H1 (cell line): ENCODE measurements around the gene BSN. TPM values are rescaled to one million over a fixed set of nuclear protein-coding genes. Genes with fewer than 3 reads are reported as not detected.

ENCODE experiments used
- CTCF ChIA-PET: fragments of 300-600 bp; sonication (Branson Sonifier 250); formaldehyde crosslinking; loops from one replicate; lab custom pipeline; 2021; ENCODE audit not compliant: partially characterized antibody; lab: Charles Lee
- POLR2A ChIA-PET: fragments of 300-600 bp; sonication (Branson Sonifier 250); formaldehyde crosslinking; loops from one replicate; lab custom pipeline; 2021; ENCODE audit warnings: inconsistent platforms; ENCODE audit not compliant: partially characterized antibody; lab: Charles Lee
- DNase-seq, 2 experiments: peaks; one replicate each; pipeline versions ENCODE4 v3.0.0 to v3.0.0-alpha.2; 2010 to 2022; ENCODE audit warnings: low spot score in 2 of 2, low read depth in 1 of 2, mixed read lengths in 1 of 2
- FAIRE-seq: peaks from 2 replicates; lab custom pipeline; 2011; peaks lifted over from hg19 to GRCh38; lab: Jason Lieb, UNC
- H2AFZ ChIP-seq: 2 replicates; pipeline ENCODE4 v1.8.1; 2012; ENCODE audit warnings: low read length, inconsistent platforms
- H2AK5ac ChIP-seq: 2 replicates; pipeline ENCODE4 v1.6.1; 2013; ENCODE audit warnings: low read depth, low read length
- H2BK120ac ChIP-seq: replicated peaks from 2 replicates; pipeline ENCODE3; 2013; ENCODE audit warnings: low read depth, low read length, inconsistent platforms
- H2BK12ac ChIP-seq: 2 replicates; pipeline ENCODE4 v1.6.1; 2013; ENCODE audit warnings: low read depth, low read length
- H2BK15ac ChIP-seq: 2 replicates; pipeline ENCODE4 v1.6.1; 2013; ENCODE audit warnings: low read length
- H2BK20ac ChIP-seq: 2 replicates; pipeline ENCODE4 v1.6.1; 2013; ENCODE audit warnings: low read length
- H2BK5ac ChIP-seq: 2 replicates; pipeline ENCODE4 v1.6.1; 2013; ENCODE audit warnings: low read depth, low read length
- H3K14ac ChIP-seq: 2 replicates; pipeline ENCODE4 v1.6.1; 2013; ENCODE audit warnings: inconsistent platforms; ENCODE audit not compliant: insufficient read length
- H3K18ac ChIP-seq: 2 replicates; pipeline ENCODE4 v1.6.1; 2013; ENCODE audit warnings: low read length; ENCODE audit errors: extremely low read depth
- H3K23ac ChIP-seq: 2 replicates; pipeline ENCODE4 v1.6.1; 2013; ENCODE audit warnings: inconsistent platforms; ENCODE audit not compliant: insufficient read length
- H3K23me2 ChIP-seq: 2 replicates; pipeline ENCODE4 v1.6.1; 2013; ENCODE audit warnings: low read depth, low read length
- H3K27ac ChIP-seq: 2 replicates; pipeline ENCODE4 v1.6.1; 2011; ENCODE audit warnings: low read depth, low read length, inconsistent platforms
- H3K27me3 ChIP-seq, 4 experiments: replicated peaks in 1 of 4; 1 replicate in 1 of 4; 2 replicates in 3 of 4; pipeline versions ENCODE4 v1.6.1 to v1.8.1; 2011 to 2013; ENCODE audit warnings: low read length in 3 of 4, mild to moderate bottlenecking in 3 of 4, inconsistent platforms in 2 of 4, mixed read lengths in 2 of 4, moderate library complexity in 1 of 4; ENCODE audit not compliant: control insufficient read depth in 3 of 4, insufficient read depth in 3 of 4; ENCODE audit errors: extremely low read depth in 1 of 4
- H3K36me3 ChIP-seq, 4 experiments: 2 replicates each; pipeline versions ENCODE4 v1.6.1 to v1.8.1; 2011 to 2013; ENCODE audit warnings: mild to moderate bottlenecking in 4 of 4, low read length in 3 of 4, moderate library complexity in 2 of 4, control low read depth in 1 of 4, inconsistent platforms in 1 of 4; ENCODE audit not compliant: insufficient read depth in 4 of 4, control insufficient read depth in 2 of 4
- H3K4ac ChIP-seq: replicated peaks from 2 replicates; pipeline ENCODE3; 2013; ENCODE audit warnings: low read length, low read depth, mixed read lengths, inconsistent platforms; ENCODE audit not compliant: insufficient read length
- H3K4me1 ChIP-seq, 4 experiments: replicated peaks in 1 of 4; 1 replicate in 1 of 4; 2 replicates in 3 of 4; pipeline versions ENCODE4 v1.6.1 to v1.8.1; 2011 to 2013; ENCODE audit warnings: low read length in 3 of 4, inconsistent platforms in 2 of 4, mixed read lengths in 1 of 4; ENCODE audit not compliant: insufficient read depth in 4 of 4, control insufficient read depth in 3 of 4
- H3K4me2 ChIP-seq, 2 experiments: 2 replicates each; pipeline versions ENCODE4 v1.6.1 to v1.8.1; 2011 to 2013; ENCODE audit warnings: low read depth in 2 of 2, low read length in 2 of 2, control low read depth in 1 of 2, inconsistent platforms in 1 of 2, mild to moderate bottlenecking in 1 of 2; ENCODE audit not compliant: insufficient read depth in 1 of 2
- H3K4me3 ChIP-seq, 4 experiments: fragments of 200-600, 300-600 bp in 1 of 4; sonication (generic), shearing (Covaris generic), sonication (Bioruptor Twin) in 1 of 4; 2 replicates each; pipeline versions ENCODE4 v1.5.1 to v1.8.1; 2011 to 2016; ENCODE audit warnings: low read length in 4 of 4, low read depth in 3 of 4, control low read depth in 2 of 4, inconsistent platforms in 2 of 4, mild to moderate bottlenecking in 2 of 4, mixed read lengths in 1 of 4, moderate library complexity in 1 of 4; ENCODE audit not compliant: insufficient read depth in 2 of 4; ENCODE audit errors: extremely low read depth in 1 of 4
- H3K56ac ChIP-seq: replicated peaks from 2 replicates; pipeline ENCODE3; 2013; ENCODE audit warnings: low read depth, mild to moderate bottlenecking, mixed read lengths, low read length, inconsistent platforms; ENCODE audit not compliant: insufficient read length
- H3K79me1 ChIP-seq: 2 replicates; pipeline ENCODE4 v1.6.1; 2013; ENCODE audit warnings: low read depth, low read length, control low read depth
- H3K79me2 ChIP-seq, 2 experiments: 2 replicates each; pipeline versions ENCODE4 v1.6.1 to v1.8.1; 2012 to 2013; ENCODE audit warnings: low read length in 2 of 2, mild to moderate bottlenecking in 2 of 2, inconsistent platforms in 1 of 2; ENCODE audit not compliant: insufficient read depth in 2 of 2, control insufficient read depth in 1 of 2
- H3K9ac ChIP-seq, 4 experiments: replicated peaks in 1 of 4; 1 replicate in 1 of 4; 2 replicates in 3 of 4; pipeline versions ENCODE4 v1.6.1 to v1.8.1; 2011 to 2013; ENCODE audit warnings: low read depth in 3 of 4, low read length in 3 of 4, control low read depth in 2 of 4, mild to moderate bottlenecking in 2 of 4, moderate library complexity in 2 of 4, inconsistent platforms in 1 of 4; ENCODE audit errors: extremely low read depth in 1 of 4
- H3K9me3 ChIP-seq, 2 experiments: 2 replicates each; pipeline versions ENCODE4 v1.6.1 to v1.8.1; 2012 to 2013; ENCODE audit warnings: mild to moderate bottlenecking in 2 of 2, moderate library complexity in 2 of 2, control low read depth in 1 of 2, inconsistent platforms in 1 of 2, low read depth in 1 of 2, low read length in 1 of 2, mixed read lengths in 1 of 2; ENCODE audit not compliant: insufficient read depth in 2 of 2
- H4K20me1 ChIP-seq, 2 experiments: replicated peaks in 1 of 2; 2 replicates each; pipeline versions ENCODE3 to v1.8.1; 2011 to 2013; ENCODE audit warnings: inconsistent platforms in 2 of 2, low read length in 2 of 2, mild to moderate bottlenecking in 1 of 2; ENCODE audit not compliant: insufficient read depth in 2 of 2, control insufficient read depth in 1 of 2
- H4K5ac ChIP-seq: 2 replicates; pipeline ENCODE4 v1.6.1; 2013; ENCODE audit warnings: low read length, low read depth, mixed read lengths, inconsistent platforms; ENCODE audit not compliant: insufficient read length
- H4K8ac ChIP-seq: 2 replicates; pipeline ENCODE4 v1.8.0; 2013; ENCODE audit warnings: mild to moderate bottlenecking, moderate library complexity, low read length, inconsistent platforms; ENCODE audit not compliant: insufficient read depth; ENCODE audit errors: extremely low read depth
- H4K91ac ChIP-seq: replicated peaks from 2 replicates; pipeline ENCODE3; 2013; ENCODE audit warnings: low read length, mixed read lengths, inconsistent platforms; ENCODE audit not compliant: insufficient read length
- ATF3 ChIP-seq: IDR thresholded peaks from 2 replicates; pipeline ENCODE4 v1.6.1; 2011; ENCODE audit warnings: low read depth, mild to moderate bottlenecking, low read length; ENCODE audit not compliant: insufficient read depth
- POLR2AphosphoS5 ChIP-seq: IDR thresholded peaks from 2 replicates; pipeline ENCODE4 v1.6.1; 2011; ENCODE audit warnings: low read depth, low read length
- WGBS, 2 experiments: shearing (Covaris generic) in 1 of 2; methylation state at CpG; one replicate each; pipeline versions ENCODE4 v1.1.6 to v1.1.7; 2013 to 2015; ENCODE audit warnings: low lambda C conversion rate in 2 of 2, mixed read lengths in 2 of 2, inconsistent platforms in 1 of 2, low coverage in 1 of 2, missing lambda C conversion rate in 1 of 2; ENCODE audit not compliant: insufficient replicate concordance in 2 of 2, insufficient coverage in 1 of 2, insufficient read length in 1 of 2; ENCODE audit errors: extremely low coverage in 1 of 2, missing lambda C conversion rate in 1 of 2; 5-methylcytosine and 5-hydroxymethylcytosine counted together
- polyA plus RNA-seq, 7 experiments: library from polyadenylated mRNA; depleted of rRNA in 3 of 7; stranded (reverse) in 5 of 7; unstranded in 2 of 7; fragments of >200 nt in 5 of 7; fragments of 200-250 nt in 2 of 7; gene quantifications; 1 replicate in 5 of 7; 2 replicates in 1 of 7; 4 replicates in 1 of 7; pipeline versions ENCODE4 v1.2.1 to v1.2.3, GENCODE V29; 2011 to 2013; ENCODE audit warnings: missing spikeins in 2 of 7, mixed read lengths in 2 of 7
- total RNA-seq: library from RNA; stranded (reverse); fragmentation: NEBNext Ultra II Directional; extraction: Animal tissue kit (Norgen Biotek cat#: 25700); gene quantifications from 2 replicates; pipeline ENCODE4 v1.2.1, GENCODE V29; 2021

The BSN gene
- total and polyA plus RNA-seq, 2 of the 8 experiments (the other 6 are each of a cell fraction or from before 2014, with no cell fraction given): 0.60 to 3.0 TPM

GRCh38 chr3:49716691-49717210, 162.5 kb downstream of the BSN start:
- H3K56ac ChIP-seq: no peak overlapping the region
- 94% methylated on average over 12 of the region's 16 CpGs; no CpG with 5 or more reads in 1 of the 2 experiments for WGBS, 2 experiments
- H3K18ac ChIP-seq: no peak overlapping the region
- H2BK20ac ChIP-seq: no peak overlapping the region
- H3K4me3 ChIP-seq: no peak overlapping the region
- H3K23me2 ChIP-seq: peaks cover 9% of the 10 kb centered on the region; the same call in 1 of the 2 replicates
- no peaks in the 10 kb centered on the region for H3K27me3 ChIP-seq
- H4K20me1 ChIP-seq: peaks cover 5 to 20% of the 10 kb centered on the region in 2 experiments
- H3K27ac ChIP-seq: no peak overlapping the region
- CTCF ChIA-PET: interaction anchor here (1.1 to 7.8 kb wide), 3 partner anchors 9 to 82 kb away, joined by 3 to 127 read pairs (median 11); no protein-coding TSS in a partner anchor
- peaks cover 0 to 12% (median 9%) of the 10 kb centered on the region in 4 experiments; a peak in 5 of 7 replicates for H3K4me1 ChIP-seq
- H2AK5ac ChIP-seq: no peak overlapping the region
- no peak overlapping the region for H3K14ac ChIP-seq
- H3K9ac ChIP-seq: no peak overlapping the region
- H2BK120ac ChIP-seq: no peak overlapping the region
- H3K4me2 ChIP-seq: no peak overlapping the region
- DNase-seq: no peak
- no peak overlapping the region for H3K4ac ChIP-seq
- H2BK5ac ChIP-seq: no peak overlapping the region
- H2AFZ ChIP-seq: no peak overlapping the region
- H3K36me3 ChIP-seq: peaks cover 4 to 8% (median 7%) of the 10 kb centered on the region in 4 experiments; a peak in 4 of 8 replicates
- peak overlapping the region; percentile 15; the same call in 1 of the 2 replicates for H4K8ac ChIP-seq
- no peak overlapping the region for H3K23ac ChIP-seq
- H4K5ac ChIP-seq: no peak overlapping the region
- no peak overlapping the region for H2BK12ac ChIP-seq
- H4K91ac ChIP-seq: no peak overlapping the region
- H3K79me2 ChIP-seq: no peaks in the 10 kb centered on the region
- no peak for FAIRE-seq
- H3K9me3 ChIP-seq: no peaks in the 10 kb centered on the region
- TF ChIP-seq ATF3 (no peak), POLR2AphosphoS5 (0 out of 2 replicates have a peak, but pooled peaks have one; percentile 19)
- no peak overlapping the region for H2BK15ac ChIP-seq
- H3K79me1 ChIP-seq: no peaks in the 10 kb centered on the region
- POLR2A ChIA-PET: interaction anchor here (0.6 to 7.3 kb wide), 5 partner anchors 8 to 1007 kb away, joined by 3 to 57 read pairs (median 4); no protein-coding TSS in a partner anchor
